Endothelial cell of umbilical vein (primary cell): Measurements from ENCODE around the gene TLE1.

Source experiments
- POLR2A ChIP-seq: IDR thresholded peaks from 2 replicates; pipeline ENCODE4 v1.6.1; 2012; ENCODE audit warnings: low read depth, mild to moderate bottlenecking, control low read depth, low read length
- TF ChIP-seq, protein P1 (sequence below), 2 donors: IDR thresholded peaks; 1 replicate in 1 of 2; 2 replicates in 1 of 2; pipeline ENCODE4 v1.5.1; 2011; ENCODE audit warnings: low read length in 2 of 2, mild to moderate bottlenecking in 2 of 2, moderate library complexity in 2 of 2, control low read depth in 1 of 2, inconsistent platforms in 1 of 2, low read depth in 1 of 2; ENCODE audit not compliant: insufficient read depth in 1 of 2; ENCODE audit errors: extremely low read depth in 1 of 2
- TF ChIP-seq, protein P2 (sequence below): IDR thresholded peaks from 2 replicates; pipeline ENCODE4 v1.6.1; 2011; ENCODE audit not compliant: insufficient read depth, insufficient read length

DNA sequence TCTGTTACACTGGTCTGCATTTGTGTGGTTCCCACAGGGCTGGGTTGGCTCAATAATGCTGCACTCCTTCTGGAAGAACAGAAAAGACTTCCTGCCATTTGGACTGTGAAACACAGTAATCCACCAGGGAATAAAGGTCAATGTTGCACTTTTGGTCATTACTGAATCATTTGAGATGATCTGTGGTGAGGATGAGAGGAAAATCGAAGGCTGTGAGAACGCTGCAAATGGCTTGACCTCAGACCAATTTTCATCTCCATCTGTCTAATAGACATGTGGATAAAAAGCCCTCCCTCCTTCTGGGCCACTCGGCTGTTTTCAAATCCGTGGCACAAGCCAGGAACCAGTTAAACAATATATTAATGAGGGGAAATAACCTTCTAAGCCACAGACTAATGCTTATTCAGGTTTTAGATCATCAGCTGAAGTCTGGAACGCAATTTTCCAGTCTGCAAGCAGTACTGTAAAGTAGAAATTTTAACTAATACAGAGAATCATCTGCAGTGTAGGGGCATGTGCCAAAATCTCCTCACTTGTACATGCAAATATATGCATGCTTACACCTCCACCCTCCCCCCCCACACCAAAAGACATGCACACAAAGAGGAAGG, 20.2 kb downstream of the TLE1 start:
- no peak for TF ChIP-seq POLR2A
- TF ChIP-seq, protein P1, sequence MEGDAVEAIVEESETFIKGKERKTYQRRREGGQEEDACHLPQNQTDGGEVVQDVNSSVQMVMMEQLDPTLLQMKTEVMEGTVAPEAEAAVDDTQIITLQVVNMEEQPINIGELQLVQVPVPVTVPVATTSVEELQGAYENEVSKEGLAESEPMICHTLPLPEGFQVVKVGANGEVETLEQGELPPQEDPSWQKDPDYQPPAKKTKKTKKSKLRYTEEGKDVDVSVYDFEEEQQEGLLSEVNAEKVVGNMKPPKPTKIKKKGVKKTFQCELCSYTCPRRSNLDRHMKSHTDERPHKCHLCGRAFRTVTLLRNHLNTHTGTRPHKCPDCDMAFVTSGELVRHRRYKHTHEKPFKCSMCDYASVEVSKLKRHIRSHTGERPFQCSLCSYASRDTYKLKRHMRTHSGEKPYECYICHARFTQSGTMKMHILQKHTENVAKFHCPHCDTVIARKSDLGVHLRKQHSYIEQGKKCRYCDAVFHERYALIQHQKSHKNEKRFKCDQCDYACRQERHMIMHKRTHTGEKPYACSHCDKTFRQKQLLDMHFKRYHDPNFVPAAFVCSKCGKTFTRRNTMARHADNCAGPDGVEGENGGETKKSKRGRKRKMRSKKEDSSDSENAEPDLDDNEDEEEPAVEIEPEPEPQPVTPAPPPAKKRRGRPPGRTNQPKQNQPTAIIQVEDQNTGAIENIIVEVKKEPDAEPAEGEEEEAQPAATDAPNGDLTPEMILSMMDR (IDR thresholded peaks at IDR 0.05; ENCODE audit: extremely low read depth in 1 of 2, insufficient read depth in 1 of 2, low read depth in 1 of 2, low read length in 2 of 2) = no peak
- TF ChIP-seq, protein P2, sequence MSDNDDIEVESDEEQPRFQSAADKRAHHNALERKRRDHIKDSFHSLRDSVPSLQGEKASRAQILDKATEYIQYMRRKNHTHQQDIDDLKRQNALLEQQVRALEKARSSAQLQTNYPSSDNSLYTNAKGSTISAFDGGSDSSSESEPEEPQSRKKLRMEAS = no peak
